GM19023 (cell line): Measurements from ENCODE around the gene BEAN1.

Experiments used
- ATAC-seq: cut with Tn5 transposase; IDR thresholded peaks from one replicate; pipeline ENCODE4 v1.9.1; 2021; ENCODE audit warnings: mild to moderate bottlenecking, moderate library complexity; ENCODE audit not compliant: unreplicated experiment

BEAN1 gene

GRCh38 chr16:66468321-66468965 is 41.3 kb downstream of the BEAN1 start:
- ATAC-seq: no peak

GRCh38 chr16:66469291-66469946 is 42.3 kb downstream of the BEAN1 start:
- no peak for ATAC-seq

DNA sequence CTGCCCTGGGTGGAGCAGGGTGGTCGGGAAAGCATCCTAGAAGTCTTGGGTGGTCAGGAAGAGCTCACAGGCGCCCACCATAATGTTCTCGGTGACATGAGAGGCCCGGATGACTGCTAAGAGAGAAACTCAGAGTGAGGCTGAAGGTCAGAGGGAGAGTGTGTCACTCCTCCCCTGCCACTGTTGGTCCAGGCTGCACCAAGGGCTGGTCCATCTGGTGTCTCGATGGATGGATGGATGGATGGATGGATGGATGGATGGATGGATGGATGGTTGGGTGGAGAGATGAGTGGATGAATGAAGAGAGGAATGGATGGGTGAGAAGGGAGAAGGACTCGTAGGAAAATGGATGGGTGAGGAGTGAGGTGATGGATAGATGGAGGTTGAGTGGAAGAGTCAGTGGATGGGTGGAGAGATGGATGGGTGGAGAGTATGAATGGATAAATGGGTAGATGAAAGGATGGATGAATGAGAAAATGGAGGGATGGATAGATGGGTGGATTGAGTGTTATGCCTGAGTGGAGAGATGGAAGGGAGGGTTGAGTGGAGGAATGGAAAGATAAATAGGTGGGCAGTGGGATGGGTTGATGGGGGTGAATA is 43.0 kb downstream of the BEAN1 start:
- no peak for ATAC-seq

GRCh38 chr16:66470556-66470955 is 43.5 kb downstream of the BEAN1 start:
- ATAC-seq: no peak

DNA sequence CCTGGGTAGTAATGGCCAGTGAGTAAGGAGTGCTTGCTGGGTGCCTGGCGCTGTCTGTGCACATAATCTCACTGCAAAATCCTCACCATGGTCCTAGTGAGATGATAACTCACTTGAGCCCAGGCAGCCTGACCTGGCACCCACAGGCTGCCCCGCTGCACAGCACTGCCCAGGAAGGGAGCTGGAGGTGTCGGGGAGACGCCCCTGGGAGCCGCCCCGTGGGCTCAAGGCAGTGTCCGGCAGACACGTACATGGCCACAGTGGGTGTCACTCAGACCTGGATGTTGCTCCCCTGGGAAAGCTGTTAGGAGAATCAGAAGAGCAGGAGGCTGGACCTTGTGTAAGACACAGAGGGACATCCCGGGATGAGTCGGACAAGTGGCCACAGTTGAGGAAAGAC is 44.2 kb downstream of the BEAN1 start:
- ATAC-seq: no peak

DNA sequence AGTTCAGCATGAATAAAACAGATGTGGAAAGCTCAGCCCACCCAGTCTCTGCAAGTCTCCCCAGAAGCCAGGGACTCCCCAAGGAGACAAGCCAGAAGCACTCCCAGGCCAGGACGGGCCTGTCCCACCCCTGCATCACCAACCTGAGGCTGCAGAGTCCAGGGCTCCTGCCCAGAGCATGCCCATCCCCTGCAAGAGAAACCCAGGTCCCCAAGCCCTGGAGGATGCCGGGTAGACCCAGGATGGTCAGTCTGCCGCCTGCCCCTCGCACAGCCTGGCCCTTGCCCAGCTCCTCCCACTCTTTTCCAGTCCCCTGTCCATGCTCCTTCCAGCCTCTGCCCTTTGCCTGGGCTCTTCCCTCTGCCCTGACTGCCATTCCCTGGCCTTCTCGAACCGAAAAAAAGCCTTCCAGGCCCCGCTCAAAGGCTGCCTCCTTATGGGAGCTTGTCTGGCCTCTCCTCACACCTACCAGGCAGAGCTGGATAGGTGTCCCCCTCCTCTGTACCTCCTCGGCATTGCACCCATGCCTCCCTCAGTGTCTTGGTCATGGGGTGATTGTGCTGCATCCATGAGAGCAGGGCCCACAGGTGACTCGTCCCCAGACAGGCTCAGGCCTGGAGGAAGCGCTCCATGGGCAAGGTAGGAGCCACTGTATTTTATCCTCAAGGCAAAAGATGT is 44.8 kb downstream of the BEAN1 start:
- ATAC-seq: no peak

GRCh38 chr16:66473051-66473571 is 46.0 kb downstream of the BEAN1 start:
- no peak for ATAC-seq

DNA sequence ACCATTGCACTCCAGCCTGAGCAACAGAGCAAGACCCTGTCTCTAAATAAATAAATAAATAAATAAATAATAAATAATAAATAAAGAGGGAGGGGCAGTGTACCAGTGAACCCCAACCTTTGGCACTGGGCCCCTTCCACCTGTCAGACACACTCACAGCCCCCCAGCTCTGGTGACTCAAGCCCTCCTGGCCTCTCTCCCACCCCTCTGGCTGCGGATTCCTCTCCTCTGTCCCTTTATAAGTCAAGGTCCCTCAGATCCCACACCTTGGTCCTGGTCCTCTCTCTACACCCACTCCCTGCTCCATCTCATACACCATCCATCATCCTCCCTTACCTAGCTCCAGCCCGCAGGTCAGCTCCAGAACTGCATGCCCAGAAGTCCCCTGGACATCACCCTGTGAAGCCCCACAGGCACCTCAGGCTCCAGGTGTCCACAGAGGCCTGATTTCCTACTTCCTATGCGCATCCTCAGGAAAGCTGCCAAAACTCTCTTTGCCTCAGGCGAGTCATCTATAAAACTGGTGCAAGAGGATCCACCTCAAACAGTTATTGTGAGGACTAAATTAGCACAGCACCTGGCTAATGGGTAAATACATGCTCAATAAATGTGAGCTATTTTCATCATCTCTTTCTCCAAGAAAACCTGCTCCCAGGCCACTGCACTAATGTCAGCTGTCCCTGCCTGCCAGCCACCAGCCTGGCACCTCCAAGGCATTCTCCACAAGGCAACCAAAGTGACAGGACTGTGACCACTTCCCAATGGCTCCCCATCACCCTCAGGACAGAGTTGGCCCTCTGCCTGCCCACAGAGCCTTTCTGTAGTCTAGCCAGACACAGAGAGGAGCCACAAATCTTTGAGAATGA is 46.8 kb downstream of the BEAN1 start:
- ATAC-seq: no peak

GRCh38 chr16:66474750-66475199 is 47.7 kb downstream of the BEAN1 start:
- ATAC-seq: peak; percentile 75

DNA sequence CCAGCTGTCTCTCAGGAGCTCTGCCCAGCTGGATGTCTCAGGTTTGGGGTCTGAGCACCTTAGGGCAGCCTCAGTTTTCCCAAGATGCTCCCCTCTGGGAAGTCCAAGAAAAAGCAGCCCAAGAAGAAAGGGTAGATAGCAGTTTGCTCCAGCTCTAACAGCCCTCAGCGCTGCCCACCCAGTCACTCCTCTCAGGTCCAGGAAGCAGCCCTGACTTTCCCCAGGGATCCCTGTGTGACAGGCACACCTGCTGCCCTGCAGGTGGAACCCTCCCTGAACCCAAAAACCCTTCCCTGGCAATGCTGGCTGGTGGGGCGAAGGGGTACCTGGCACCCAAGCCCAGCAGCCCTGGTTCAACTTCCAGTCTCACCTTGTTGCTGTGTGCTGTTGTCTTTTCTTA is 48.1 kb downstream of the BEAN1 start:
- no peak for ATAC-seq

DNA sequence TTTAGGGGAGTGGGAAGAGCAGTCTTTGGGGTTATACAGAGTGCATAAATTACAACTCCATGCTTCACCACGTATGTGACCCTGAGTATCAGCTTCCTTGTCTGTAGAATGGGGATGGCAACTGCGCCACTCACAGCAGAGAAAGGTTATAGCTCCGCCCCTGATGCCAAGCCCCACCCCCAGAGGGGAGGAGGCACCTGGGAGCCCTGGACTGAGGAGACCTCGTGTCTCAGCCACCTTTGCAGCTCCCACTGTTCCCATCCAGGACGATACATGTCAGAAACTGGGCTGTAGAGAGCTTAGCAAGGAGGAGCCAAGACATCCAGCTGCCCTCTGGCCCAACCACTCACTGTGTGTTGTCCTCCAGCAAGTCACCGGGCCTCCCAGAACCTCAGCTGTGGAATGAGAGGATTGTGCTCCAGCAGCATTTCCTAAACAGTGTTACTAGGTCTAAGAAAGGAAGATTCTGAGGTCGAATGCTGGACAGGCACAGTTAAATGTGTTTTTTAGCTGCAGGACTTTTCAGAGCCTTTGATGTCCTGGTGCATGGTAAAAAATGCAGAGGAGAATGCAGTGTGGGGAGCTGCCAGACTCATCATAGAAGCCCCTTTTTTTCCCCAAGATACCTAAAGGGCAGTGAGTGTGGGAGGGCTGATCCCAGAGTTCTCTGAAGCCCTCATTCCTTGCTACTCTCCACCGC is 49.4 kb downstream of the BEAN1 start:
- no peak for ATAC-seq

DNA sequence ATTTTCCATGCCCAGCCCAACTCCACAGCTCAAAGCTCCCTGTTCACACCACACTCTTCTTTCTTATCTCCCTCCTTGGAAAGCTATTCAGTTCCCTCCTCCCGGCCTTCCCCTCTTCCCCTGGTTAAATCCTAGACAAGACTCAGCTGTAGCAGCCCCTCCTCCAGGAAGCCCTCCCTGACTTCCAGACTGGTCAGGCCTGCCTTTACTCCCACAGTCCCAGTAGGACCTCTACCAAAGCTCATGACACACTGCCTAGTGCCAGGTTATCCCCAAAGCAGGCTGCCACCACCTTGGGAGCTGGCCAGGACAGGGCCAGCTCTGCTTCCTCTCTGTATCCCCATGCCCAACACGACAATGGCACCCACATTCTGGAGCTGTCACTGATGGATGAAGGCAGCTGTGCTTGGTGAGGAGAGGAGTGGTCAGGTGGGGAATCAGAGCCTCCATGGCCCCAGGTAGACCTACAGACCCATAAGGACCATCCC is 50.0 kb downstream of the BEAN1 start:
- ATAC-seq: no peak

GRCh38 chr16:66478733-66479511 is 51.8 kb downstream of the BEAN1 start:
- ATAC-seq: peak; percentile 58

- no peak for ATAC-seq
These were observed 52.7 kb downstream of the BEAN1 start for GRCh38 chr16:66479661-66480264.

DNA sequence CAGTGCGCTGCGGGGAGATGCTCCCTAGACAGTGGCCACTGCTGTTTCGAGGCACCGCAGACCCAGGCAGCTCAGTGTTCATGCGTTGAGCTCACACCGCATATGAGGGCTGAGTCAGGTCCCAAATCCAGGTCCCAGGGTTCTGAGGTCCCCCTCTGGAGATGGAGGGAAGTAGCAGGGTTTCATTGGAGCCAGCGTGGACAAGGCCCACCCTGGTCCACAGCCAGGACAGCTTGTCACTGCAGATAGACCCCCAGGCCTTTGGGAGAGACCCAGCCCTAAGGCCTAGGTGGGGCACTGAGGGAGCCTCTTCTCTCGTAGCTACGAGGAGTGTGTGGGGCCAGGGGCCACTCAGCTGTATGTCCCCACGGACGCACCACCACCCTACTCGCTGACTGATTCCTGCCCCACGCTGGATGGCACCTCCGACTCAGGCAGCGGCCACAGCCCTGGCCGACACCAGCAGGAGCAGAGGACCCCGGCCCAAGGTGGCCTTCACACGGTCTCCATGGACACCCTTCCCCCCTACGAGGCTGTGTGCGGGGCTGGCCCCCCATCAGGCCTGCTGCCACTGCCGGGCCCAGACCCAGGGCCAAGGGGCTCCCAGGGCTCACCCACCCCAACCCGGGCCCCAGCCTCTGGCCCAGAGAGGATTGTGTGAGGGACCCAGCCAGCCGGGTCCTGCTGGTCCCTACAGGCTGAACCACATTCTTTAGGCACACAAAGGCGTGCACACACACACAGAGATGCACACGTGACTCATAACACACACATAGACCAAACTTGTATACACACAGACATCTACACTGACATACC is 53.4 kb downstream of the BEAN1 start:
- no peak for ATAC-seq

DNA sequence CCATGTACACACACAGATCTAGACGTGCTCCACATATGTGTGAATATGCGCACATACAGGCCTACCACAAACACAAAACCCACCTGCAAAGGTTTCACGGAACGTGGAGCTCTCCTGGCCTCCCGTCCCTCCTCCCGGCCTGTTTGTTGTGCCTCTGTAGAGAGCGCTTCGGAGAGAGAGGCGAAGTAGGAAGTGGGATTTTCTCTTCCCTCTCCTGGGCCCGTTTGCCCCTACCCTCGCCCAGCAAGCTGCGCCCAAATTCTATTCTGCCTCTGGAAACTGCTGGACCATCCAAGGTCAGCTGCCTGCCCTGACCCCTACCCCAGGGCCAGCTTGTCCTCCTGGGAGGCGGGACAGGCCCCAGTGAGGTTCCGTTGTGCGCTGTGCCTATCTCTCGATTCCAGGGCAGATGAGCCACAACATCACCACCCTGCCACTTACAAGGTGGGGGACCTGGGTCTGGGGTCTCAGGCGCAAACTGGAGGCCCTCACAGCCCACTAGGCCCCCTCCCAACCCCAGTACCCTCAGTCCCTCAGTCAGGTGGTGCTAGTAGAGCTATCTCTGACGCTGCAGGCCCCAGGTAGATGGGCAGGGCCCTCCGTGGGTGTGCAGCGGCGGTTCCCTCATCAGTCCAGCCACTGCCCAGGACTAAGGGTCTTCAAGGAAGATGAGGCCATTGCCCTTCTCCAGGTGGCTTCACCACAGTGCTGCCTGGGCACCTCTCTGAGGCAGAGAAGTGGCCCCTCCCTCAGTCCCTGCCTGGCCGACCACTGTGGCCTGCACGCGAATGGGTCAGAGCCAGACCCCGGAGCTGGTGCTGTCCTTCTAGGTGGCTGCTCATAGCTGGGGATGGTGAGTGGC is 54.2 kb downstream of the BEAN1 start:
- ATAC-seq: no peak

GRCh38 chr16:66481943-66482390 is 54.9 kb downstream of the BEAN1 start:
- no peak for ATAC-seq
